WTC11 (cell line): ENCODE measurements around the gene PRELID1.

Source experiments
- CREB1 ChIP-seq: sonication (generic); formaldehyde crosslinking; IDR thresholded peaks from 2 replicates; pipeline ENCODE4 v1.8.0; 2023; ENCODE audit warnings: mild to moderate bottlenecking, missing genetic modification reagents
- GABPB1 ChIP-seq: sonication (generic); formaldehyde crosslinking; IDR thresholded peaks from 2 replicates; pipeline ENCODE4 v1.8.1; 2023; ENCODE audit warnings: mild to moderate bottlenecking, missing genetic modification reagents
- TEAD1 ChIP-seq: sonication (generic); formaldehyde crosslinking; IDR thresholded peaks from 2 replicates; pipeline ENCODE4 v1.8.0; 2022; ENCODE audit warnings: mild to moderate bottlenecking, missing genetic modification reagents
- TP53 ChIP-seq: sonication (generic); formaldehyde crosslinking; IDR thresholded peaks from 2 replicates; pipeline ENCODE4 v1.8.1; 2023; ENCODE audit warnings: mild to moderate bottlenecking, missing genetic modification reagents
- ZNF423 ChIP-seq: fragments of 250-450 bp; sonication (Bioruptor Pico); IDR thresholded peaks from 2 replicates; pipeline ENCODE4 v2.1.2; 2022; ENCODE audit warnings: mild to moderate bottlenecking, moderate library complexity
- TF ChIP-seq, protein P1 (sequence below): fragments of 200-600 bp; IDR thresholded peaks from 2 replicates; pipeline ENCODE4 v1.8.0; 2022; ENCODE audit warnings: antibody characterized with exemption
- TF ChIP-seq, protein P2 (sequence below): sonication (generic); formaldehyde crosslinking; IDR thresholded peaks from 2 replicates; pipeline ENCODE4 v1.8.1; 2023; ENCODE audit warnings: mild to moderate bottlenecking, missing genetic modification reagents

DNA sequence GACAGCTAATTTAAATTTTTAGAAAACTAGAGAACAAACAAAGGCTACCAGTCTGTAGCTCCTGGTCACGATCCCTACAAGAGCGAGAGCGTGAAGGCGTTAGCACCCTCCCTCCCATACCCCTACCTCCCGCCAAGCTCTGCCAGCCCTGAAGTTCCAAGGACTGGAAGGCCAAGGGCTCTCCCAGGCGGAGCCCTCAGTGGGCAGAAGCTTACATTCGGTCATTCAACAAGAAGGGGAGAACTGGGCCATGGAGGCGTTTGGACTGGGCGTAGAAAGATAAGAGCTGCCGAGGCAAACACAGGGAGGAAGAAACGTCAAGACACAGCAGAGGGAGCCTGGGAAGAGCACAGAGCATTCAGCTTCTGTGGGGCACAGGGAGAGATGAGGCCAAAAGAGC is 5.1 kb downstream of the PRELID1 start:
- TF ChIP-seq TEAD1 (CRISPR knock-in tag) (no peak), TP53 (CRISPR knock-in tag) (no peak), GABPB1 (CRISPR knock-in tag) (no peak), CREB1 (no peak), ZNF423 (CRISPR knock-in tag) (no peak)
- TF ChIP-seq, protein P1, sequence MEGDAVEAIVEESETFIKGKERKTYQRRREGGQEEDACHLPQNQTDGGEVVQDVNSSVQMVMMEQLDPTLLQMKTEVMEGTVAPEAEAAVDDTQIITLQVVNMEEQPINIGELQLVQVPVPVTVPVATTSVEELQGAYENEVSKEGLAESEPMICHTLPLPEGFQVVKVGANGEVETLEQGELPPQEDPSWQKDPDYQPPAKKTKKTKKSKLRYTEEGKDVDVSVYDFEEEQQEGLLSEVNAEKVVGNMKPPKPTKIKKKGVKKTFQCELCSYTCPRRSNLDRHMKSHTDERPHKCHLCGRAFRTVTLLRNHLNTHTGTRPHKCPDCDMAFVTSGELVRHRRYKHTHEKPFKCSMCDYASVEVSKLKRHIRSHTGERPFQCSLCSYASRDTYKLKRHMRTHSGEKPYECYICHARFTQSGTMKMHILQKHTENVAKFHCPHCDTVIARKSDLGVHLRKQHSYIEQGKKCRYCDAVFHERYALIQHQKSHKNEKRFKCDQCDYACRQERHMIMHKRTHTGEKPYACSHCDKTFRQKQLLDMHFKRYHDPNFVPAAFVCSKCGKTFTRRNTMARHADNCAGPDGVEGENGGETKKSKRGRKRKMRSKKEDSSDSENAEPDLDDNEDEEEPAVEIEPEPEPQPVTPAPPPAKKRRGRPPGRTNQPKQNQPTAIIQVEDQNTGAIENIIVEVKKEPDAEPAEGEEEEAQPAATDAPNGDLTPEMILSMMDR, result no peak
- TF ChIP-seq, protein P2, sequence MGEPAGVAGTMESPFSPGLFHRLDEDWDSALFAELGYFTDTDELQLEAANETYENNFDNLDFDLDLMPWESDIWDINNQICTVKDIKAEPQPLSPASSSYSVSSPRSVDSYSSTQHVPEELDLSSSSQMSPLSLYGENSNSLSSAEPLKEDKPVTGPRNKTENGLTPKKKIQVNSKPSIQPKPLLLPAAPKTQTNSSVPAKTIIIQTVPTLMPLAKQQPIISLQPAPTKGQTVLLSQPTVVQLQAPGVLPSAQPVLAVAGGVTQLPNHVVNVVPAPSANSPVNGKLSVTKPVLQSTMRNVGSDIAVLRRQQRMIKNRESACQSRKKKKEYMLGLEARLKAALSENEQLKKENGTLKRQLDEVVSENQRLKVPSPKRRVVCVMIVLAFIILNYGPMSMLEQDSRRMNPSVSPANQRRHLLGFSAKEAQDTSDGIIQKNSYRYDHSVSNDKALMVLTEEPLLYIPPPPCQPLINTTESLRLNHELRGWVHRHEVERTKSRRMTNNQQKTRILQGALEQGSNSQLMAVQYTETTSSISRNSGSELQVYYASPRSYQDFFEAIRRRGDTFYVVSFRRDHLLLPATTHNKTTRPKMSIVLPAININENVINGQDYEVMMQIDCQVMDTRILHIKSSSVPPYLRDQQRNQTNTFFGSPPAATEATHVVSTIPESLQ (CRISPR knock-in tag), result no peak
